Type B pancreatic cell (in vitro differentiated cells): Measurements from ENCODE around the gene DAGLA. TPM values are rescaled to one million over a fixed set of nuclear protein-coding genes. Genes with fewer than 3 reads are reported as not detected.

Experiments used
- DNase-seq: peaks from one replicate; pipeline ENCODE4 v3.0.0; 2021; ENCODE audit warnings: mixed read lengths; ENCODE audit not compliant: unreplicated experiment; ENCODE audit errors: extremely low spot score
- H3K27ac Mint-ChIP-seq: 2 replicates; pipeline ENCODE4 v1.8.0; 2021; ENCODE audit warnings: mild to moderate bottlenecking, mixed read lengths
- H3K27me3 Mint-ChIP-seq: 2 replicates; pipeline ENCODE4 v1.8.0; 2021; ENCODE audit warnings: mixed read lengths
- H3K36me3 Mint-ChIP-seq: 2 replicates; pipeline ENCODE4 v1.8.0; 2021; ENCODE audit warnings: mixed read lengths
- H3K4me1 Mint-ChIP-seq: one replicate; pipeline ENCODE4 v1.8.0; 2021; ENCODE audit warnings: mixed read lengths; ENCODE audit not compliant: unreplicated experiment
- H3K4me3 Mint-ChIP-seq: 2 replicates; pipeline ENCODE4 v1.8.0; 2021; ENCODE audit warnings: mild to moderate bottlenecking, mixed read lengths
- H3K9me3 Mint-ChIP-seq: 2 replicates; pipeline ENCODE4 v1.8.0; 2021; ENCODE audit warnings: mixed read lengths
- CTCF ChIP-seq: fragments of 200-600 bp; sonication (generic); conservative IDR thresholded peaks from 2 replicates; pipeline ENCODE4 v1.5.0; 2021; ENCODE audit warnings: antibody characterized with exemption, mild to moderate bottlenecking
- total RNA-seq: library from RNA; stranded (reverse); gene quantifications from 2 replicates; pipeline ENCODE4 v1.2.1, GENCODE V29; 2021; ENCODE audit warnings: low replicate concordance

Gene DAGLA
- total RNA-seq, 1 donor from 2014 or later: 7.8 TPM

- Mint-ChIP-seq H3K27me3 (peaks cover 18% of the 10 kb centered on the region), H3K4me1 (peaks cover 16% of the 10 kb centered on the region), H3K9me3 (no peaks in the 10 kb centered on the region), H3K36me3 (no peaks in the 10 kb centered on the region), H3K4me3 (peak overlapping the region; percentile 76), H3K27ac (no peak overlapping the region)
- no peak for DNase-seq
- no peak for TF ChIP-seq CTCF
Observed at GRCh38 chr11:61751384-61751783, 71.2 kb downstream of the DAGLA start.

DNA sequence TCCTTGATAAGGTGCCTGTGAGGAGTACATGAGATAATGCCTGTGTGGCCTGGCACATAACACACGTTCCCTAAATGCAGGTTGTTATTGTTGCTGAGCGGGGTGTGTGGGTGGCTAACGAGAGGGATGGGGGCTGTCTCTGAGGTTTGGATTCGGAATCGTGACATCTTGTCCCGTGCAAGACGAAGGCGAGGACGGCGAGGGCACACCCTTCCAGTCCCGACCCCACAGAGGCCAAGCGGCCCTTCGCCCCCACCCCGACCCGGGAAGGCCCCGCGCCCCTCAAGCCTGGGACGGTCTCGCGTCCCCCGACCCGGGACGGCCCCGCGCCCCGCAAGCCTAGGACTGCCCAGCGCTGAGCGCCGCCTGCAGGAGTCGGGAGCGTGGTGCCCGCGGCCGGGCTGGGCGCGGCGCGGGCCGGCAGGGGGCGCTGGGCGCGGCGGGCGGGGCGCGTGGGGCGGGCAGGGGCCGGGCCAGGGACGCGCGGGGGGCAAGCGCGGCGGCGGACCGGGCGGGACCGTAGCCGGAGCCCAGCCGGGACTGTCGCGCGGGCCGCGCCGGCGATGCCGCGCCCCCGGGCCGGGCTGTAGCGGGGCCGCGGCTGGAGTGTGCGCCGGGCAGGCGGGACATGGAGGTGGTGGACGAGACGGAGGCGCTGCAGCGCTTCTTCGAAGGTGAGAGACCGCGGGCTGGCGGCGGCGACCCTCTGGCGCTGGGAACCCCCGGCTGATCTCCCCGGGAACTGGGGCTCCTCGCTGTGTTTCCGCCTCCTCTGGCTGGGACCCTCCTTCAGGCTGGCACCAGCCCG, 72.1 kb downstream of the DAGLA start, which contains the start of gene MYRF:
TSS of gene MYRF (plus strand) at position 520 of the 808 bp plus-strand sequence. CDS start at position 629, 109 bp downstream.
- Mint-ChIP-seq H3K4me1 (peaks cover 19% of the 10 kb centered on the region), H3K27me3 (peaks cover 18% of the 10 kb centered on the region), H3K36me3 (no peaks in the 10 kb centered on the region), H3K27ac (peak within 1 kb of the TSS; percentile 41), H3K9me3 (no peaks in the 10 kb centered on the region), H3K4me3 (peak within 1 kb of the TSS; percentile 88)
- DNase-seq: peak; percentile 84
- TF ChIP-seq CTCF: peak; percentile 67

DNA sequence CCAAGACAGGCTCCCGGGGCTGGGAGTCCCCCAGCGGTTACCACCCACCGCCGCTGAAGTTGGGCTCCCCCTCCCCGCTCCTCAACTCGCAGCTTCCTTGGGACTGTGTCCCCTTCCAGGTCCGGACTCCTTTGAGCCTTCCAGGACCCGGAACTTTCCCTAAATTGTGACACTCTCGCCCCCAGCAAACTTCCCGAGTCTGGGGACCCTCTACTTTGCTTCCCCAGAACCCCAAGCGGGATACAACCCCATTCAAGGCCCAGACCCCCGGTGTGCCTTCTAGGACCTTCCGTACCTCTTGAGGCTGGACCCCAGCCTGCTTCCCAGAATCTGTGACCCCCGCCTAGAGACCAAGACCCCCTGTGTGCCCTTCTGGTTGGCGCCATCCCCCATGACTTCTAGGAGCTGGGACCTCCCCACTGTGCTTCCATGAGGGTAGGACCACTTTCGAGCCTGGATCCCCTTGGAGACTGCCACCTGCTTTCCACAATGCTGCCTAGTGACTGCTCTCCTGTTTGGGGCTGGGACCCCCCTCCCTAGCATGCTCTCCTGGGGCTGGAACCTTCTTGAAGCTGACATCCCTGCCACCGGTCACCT, 72.8 kb downstream of the DAGLA start:
- no peaks in the 10 kb centered on the region for H3K36me3 Mint-ChIP-seq
- DNase-seq: no peak
- no peaks in the 10 kb centered on the region for H3K9me3 Mint-ChIP-seq
- peak overlapping the region; percentile 88 for H3K4me3 Mint-ChIP-seq
- peaks cover 18% of the 10 kb centered on the region for H3K27me3 Mint-ChIP-seq
- TF ChIP-seq CTCF: no peak
- peaks cover 20% of the 10 kb centered on the region for H3K4me1 Mint-ChIP-seq
- H3K27ac Mint-ChIP-seq: peak overlapping the region; percentile 41

GRCh38 chr11:61753672-61754071, 73.5 kb downstream of the DAGLA start:
- H3K36me3 Mint-ChIP-seq: no peaks in the 10 kb centered on the region
- DNase-seq: no peak
- H3K27ac Mint-ChIP-seq: peak overlapping the region; percentile 41

More at GRCh38 chr11:61753672-61754071, 73.5 kb downstream of the DAGLA start:
- H3K9me3 Mint-ChIP-seq: no peaks in the 10 kb centered on the region
- peaks cover 18% of the 10 kb centered on the region for H3K27me3 Mint-ChIP-seq
- TF ChIP-seq CTCF: no peak
- peaks cover 20% of the 10 kb centered on the region for H3K4me1 Mint-ChIP-seq
- H3K4me3 Mint-ChIP-seq: peak overlapping the region; percentile 88
